Astrocyte (in vitro differentiated cells and primary cell): Measurements from ENCODE around the gene PCDHB2. TPM values are rescaled to one million over a fixed set of nuclear protein-coding genes. Genes with fewer than 3 reads are reported as not detected.

Experiments used
- DNase-seq: peaks from one replicate; pipeline ENCODE4 v3.0.0-alpha.2; 2010; ENCODE audit warnings: low read depth
- FAIRE-seq: peaks from 2 replicates; lab custom pipeline; 2011; peaks lifted over from hg19 to GRCh38; lab: Jason Lieb, UNC
- H2AFZ ChIP-seq: 2 replicates; pipeline ENCODE4 v1.6.0; 2012; ENCODE audit warnings: low read depth, low read length, inconsistent platforms
- H3K27ac ChIP-seq: 2 replicates; pipeline ENCODE4 v1.5.1; 2011; ENCODE audit warnings: low read depth, low read length, inconsistent platforms
- H3K27me3 ChIP-seq: 2 replicates; pipeline ENCODE4 v1.6.0; 2011; ENCODE audit warnings: low read length, inconsistent platforms; ENCODE audit not compliant: insufficient read depth
- H3K36me3 ChIP-seq: 2 replicates; pipeline ENCODE4 v1.5.1; 2011; ENCODE audit warnings: low read length, inconsistent platforms; ENCODE audit not compliant: insufficient read depth
- H3K4me1 ChIP-seq: 2 replicates; pipeline ENCODE4 v1.5.1; 2011; ENCODE audit warnings: low read length, inconsistent platforms; ENCODE audit not compliant: insufficient read depth
- H3K4me2 ChIP-seq: 2 replicates; pipeline ENCODE4 v1.6.0; 2012; ENCODE audit warnings: low read length, inconsistent platforms
- H3K4me3 ChIP-seq: 2 replicates; pipeline ENCODE4 v1.5.1; 2011; ENCODE audit warnings: low read depth, mild to moderate bottlenecking, low read length, inconsistent platforms; ENCODE audit not compliant: insufficient read depth
- H3K79me2 ChIP-seq: 2 replicates; pipeline ENCODE4 v1.6.0; 2012; ENCODE audit warnings: mild to moderate bottlenecking, low read length, inconsistent platforms; ENCODE audit not compliant: insufficient read depth
- H3K9ac ChIP-seq: 2 replicates; pipeline ENCODE4 v1.6.0; 2012; ENCODE audit warnings: mild to moderate bottlenecking, low read length, inconsistent platforms
- H3K9me3 ChIP-seq: 2 replicates; pipeline ENCODE4 v1.5.1; 2012; ENCODE audit warnings: low read depth, mild to moderate bottlenecking, low read length, inconsistent platforms; ENCODE audit not compliant: insufficient read depth
- H4K20me1 ChIP-seq: 2 replicates; pipeline ENCODE4 v1.6.0; 2012; ENCODE audit warnings: low read length, inconsistent platforms; ENCODE audit not compliant: insufficient read depth
- H3K27ac Mint-ChIP-seq: one replicate; pipeline ENCODE4 v1.8.0; 2021; ENCODE audit warnings: mild to moderate bottlenecking, mixed read lengths; ENCODE audit not compliant: unreplicated experiment
- H3K27me3 Mint-ChIP-seq: one replicate; pipeline ENCODE4 v1.8.0; 2021; ENCODE audit warnings: low read depth, mixed read lengths; ENCODE audit not compliant: unreplicated experiment
- H3K36me3 Mint-ChIP-seq: one replicate; pipeline ENCODE4 v1.8.0; 2021; ENCODE audit warnings: low read depth, mixed read lengths; ENCODE audit not compliant: unreplicated experiment
- H3K4me1 Mint-ChIP-seq: one replicate; pipeline ENCODE4 v1.8.0; 2021; ENCODE audit warnings: low read depth, mixed read lengths; ENCODE audit not compliant: unreplicated experiment
- H3K4me3 Mint-ChIP-seq: one replicate; pipeline ENCODE4 v1.8.0; 2021; ENCODE audit warnings: mild to moderate bottlenecking, moderate library complexity, mixed read lengths; ENCODE audit not compliant: unreplicated experiment
- H3K9me3 Mint-ChIP-seq: one replicate; pipeline ENCODE4 v1.8.0; 2021; ENCODE audit warnings: mild to moderate bottlenecking, mixed read lengths; ENCODE audit not compliant: unreplicated experiment
- EZH2 ChIP-seq: IDR thresholded peaks from 2 replicates; pipeline ENCODE4 v1.6.1; 2012; ENCODE audit warnings: mild to moderate bottlenecking, low read length, inconsistent platforms; ENCODE audit not compliant: insufficient read depth
- total RNA-seq: library from RNA; stranded (reverse); gene quantifications from 2 replicates; pipeline ENCODE4 v1.2.1, GENCODE V29; 2021
- TF ChIP-seq, protein P1 (sequence below): IDR thresholded peaks from 2 replicates; pipeline ENCODE4 v1.5.1; 2011; ENCODE audit warnings: low read depth, mild to moderate bottlenecking, inconsistent platforms, low read length, moderate library complexity; ENCODE audit not compliant: insufficient read depth

Gene PCDHB2
- total RNA-seq, 1 donor from 2014 or later = 44.3 TPM

DNA sequence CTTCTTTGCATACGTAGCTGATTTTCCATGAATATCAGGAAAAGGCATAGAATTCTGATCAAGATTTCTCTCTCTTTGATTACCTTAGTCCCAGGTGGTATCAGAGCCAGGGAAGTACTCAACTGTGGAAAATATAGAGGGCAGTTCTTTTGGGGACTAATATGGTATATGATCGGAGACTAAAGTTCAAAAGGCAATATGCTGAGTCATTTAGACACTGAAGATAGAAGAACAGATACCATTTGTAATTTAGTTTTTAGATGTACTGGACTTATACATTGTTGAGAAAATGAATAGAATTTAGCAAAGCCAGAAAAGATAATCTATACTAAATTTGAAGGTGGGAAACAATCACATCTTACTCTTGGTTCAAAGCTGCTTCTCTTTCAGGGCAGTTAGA is 10.9 kb downstream of the PCDHB2 start:
- H3K36me3 Mint-ChIP-seq = peaks cover 28% of the 10 kb centered on the region
- Histone ChIP-seq H3K36me3 (no peaks in the 10 kb centered on the region), H3K4me2 (no peak overlapping the region), H3K27ac (no peak overlapping the region), H3K4me1 (no peaks in the 10 kb centered on the region), H2AFZ (no peak overlapping the region), H3K4me3 (no peak overlapping the region), H3K27me3 (no peaks in the 10 kb centered on the region), H3K9ac (no peak overlapping the region), H4K20me1 (no peaks in the 10 kb centered on the region), H3K9me3 (peaks cover 12% of the 10 kb centered on the region), H3K79me2 (no peaks in the 10 kb centered on the region)
- H3K9me3 Mint-ChIP-seq = peaks cover 14% of the 10 kb centered on the region
- no peaks in the 10 kb centered on the region for H3K27me3 Mint-ChIP-seq
- H3K4me3 Mint-ChIP-seq = no peak overlapping the region
- no peak overlapping the region for H3K27ac Mint-ChIP-seq
- DNase-seq (no peak), FAIRE-seq (no peak)
- TF ChIP-seq, protein P1, sequence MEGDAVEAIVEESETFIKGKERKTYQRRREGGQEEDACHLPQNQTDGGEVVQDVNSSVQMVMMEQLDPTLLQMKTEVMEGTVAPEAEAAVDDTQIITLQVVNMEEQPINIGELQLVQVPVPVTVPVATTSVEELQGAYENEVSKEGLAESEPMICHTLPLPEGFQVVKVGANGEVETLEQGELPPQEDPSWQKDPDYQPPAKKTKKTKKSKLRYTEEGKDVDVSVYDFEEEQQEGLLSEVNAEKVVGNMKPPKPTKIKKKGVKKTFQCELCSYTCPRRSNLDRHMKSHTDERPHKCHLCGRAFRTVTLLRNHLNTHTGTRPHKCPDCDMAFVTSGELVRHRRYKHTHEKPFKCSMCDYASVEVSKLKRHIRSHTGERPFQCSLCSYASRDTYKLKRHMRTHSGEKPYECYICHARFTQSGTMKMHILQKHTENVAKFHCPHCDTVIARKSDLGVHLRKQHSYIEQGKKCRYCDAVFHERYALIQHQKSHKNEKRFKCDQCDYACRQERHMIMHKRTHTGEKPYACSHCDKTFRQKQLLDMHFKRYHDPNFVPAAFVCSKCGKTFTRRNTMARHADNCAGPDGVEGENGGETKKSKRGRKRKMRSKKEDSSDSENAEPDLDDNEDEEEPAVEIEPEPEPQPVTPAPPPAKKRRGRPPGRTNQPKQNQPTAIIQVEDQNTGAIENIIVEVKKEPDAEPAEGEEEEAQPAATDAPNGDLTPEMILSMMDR = no peak
- no peak for TF ChIP-seq EZH2
- no peaks in the 10 kb centered on the region for H3K4me1 Mint-ChIP-seq

DNA sequence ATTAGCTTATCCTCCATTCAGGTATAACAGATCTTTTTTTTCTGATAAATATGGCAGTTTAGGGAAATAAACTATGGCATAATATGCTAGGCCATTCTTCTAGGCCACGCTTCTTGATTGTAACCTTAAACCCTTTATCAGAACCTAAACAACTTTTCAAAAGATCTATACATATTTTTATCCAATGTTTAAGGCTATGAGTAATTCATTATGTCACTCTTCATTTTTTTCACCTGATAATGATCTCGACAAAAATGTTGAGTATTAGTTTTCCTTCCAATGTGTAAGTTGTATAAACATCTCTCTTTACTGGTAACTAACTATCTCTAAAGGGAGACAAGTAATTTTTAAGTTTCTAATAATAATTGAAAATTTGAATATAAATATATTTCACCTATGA is 24.8 kb downstream of the PCDHB2 start:
- no peak for TF ChIP-seq EZH2
- TF ChIP-seq, protein P1 = no peak
- Mint-ChIP-seq H3K36me3 (peaks cover 20% of the 10 kb centered on the region), H3K27ac (no peak overlapping the region), H3K27me3 (no peaks in the 10 kb centered on the region), H3K4me3 (no peak overlapping the region), H3K9me3 (peaks cover 17% of the 10 kb centered on the region), H3K4me1 (no peaks in the 10 kb centered on the region)
- Histone ChIP-seq H3K27me3 (no peaks in the 10 kb centered on the region), H3K79me2 (no peaks in the 10 kb centered on the region), H3K4me1 (no peaks in the 10 kb centered on the region), H2AFZ (no peak overlapping the region), H3K9me3 (peaks cover 6% of the 10 kb centered on the region), H3K4me3 (no peak overlapping the region), H3K4me2 (no peak overlapping the region), H4K20me1 (no peaks in the 10 kb centered on the region), H3K27ac (no peak overlapping the region), H3K9ac (no peak overlapping the region), H3K36me3 (no peaks in the 10 kb centered on the region)
- FAIRE-seq = no peak
- DNase-seq = no peak

- Mint-ChIP-seq H3K36me3 (peaks cover 19% of the 10 kb centered on the region), H3K9me3 (peaks cover 16% of the 10 kb centered on the region), H3K4me3 (no peak within 1 kb of the TSS), H3K27ac (no peak within 1 kb of the TSS), H3K27me3 (no peaks in the 10 kb centered on the region), H3K4me1 (no peaks in the 10 kb centered on the region)
- H3K27ac ChIP-seq = no peak within 1 kb of the TSS
- no peaks in the 10 kb centered on the region for H3K4me1 ChIP-seq
- FAIRE-seq (no peak), DNase-seq (no peak)
- H3K4me3 ChIP-seq = no peak within 1 kb of the TSS
- TF ChIP-seq, protein P1 = no peak
- no peak for TF ChIP-seq EZH2
- no peaks in the 10 kb centered on the region for H4K20me1 ChIP-seq
- H2AFZ ChIP-seq = no peak within 1 kb of the TSS
- H3K9ac ChIP-seq = no peak within 1 kb of the TSS
- no peak within 1 kb of the TSS for H3K4me2 ChIP-seq
- H3K79me2 ChIP-seq = no peaks in the 10 kb centered on the region
- peaks cover 6% of the 10 kb centered on the region for H3K9me3 ChIP-seq
- H3K27me3 ChIP-seq = no peaks in the 10 kb centered on the region
- no peaks in the 10 kb centered on the region for H3K36me3 ChIP-seq
Observed at GRCh38 chr5:141121563-141121962, 27.1 kb downstream of the PCDHB2 start, which contains the start of gene PCDHB4. Gene PCDHB4, plus strand, starts transcription at chr5:141121818. Its CDS starts 181 bp downstream, at chr5:141121999.
